ENCODE data around the gene MIPOL1. TPM values are rescaled to one million over a fixed set of nuclear protein-coding genes. Genes with fewer than 3 reads are reported as not detected.

The MIPOL1 gene
- total RNA-seq, 1 donor from 2014 or later, result not detected

GRCh38 chr14:37515771-37516170 lies 318.0 kb downstream of the MIPOL1 start:
- DNase-seq (no peak), ATAC-seq (ENCODE audit: low read depth) (no peak)
- H3K27me3 Mint-ChIP-seq, result no peaks in the 10 kb centered on the region
- no peak overlapping the region for H3K27ac Mint-ChIP-seq
- no peaks in the 10 kb centered on the region for H3K4me1 Mint-ChIP-seq
- POLR2A ChIA-PET, result no interaction called here
- H3K36me3 Mint-ChIP-seq (ENCODE audit: low read depth), result no peaks in the 10 kb centered on the region
- TF ChIP-seq, protein P1, sequence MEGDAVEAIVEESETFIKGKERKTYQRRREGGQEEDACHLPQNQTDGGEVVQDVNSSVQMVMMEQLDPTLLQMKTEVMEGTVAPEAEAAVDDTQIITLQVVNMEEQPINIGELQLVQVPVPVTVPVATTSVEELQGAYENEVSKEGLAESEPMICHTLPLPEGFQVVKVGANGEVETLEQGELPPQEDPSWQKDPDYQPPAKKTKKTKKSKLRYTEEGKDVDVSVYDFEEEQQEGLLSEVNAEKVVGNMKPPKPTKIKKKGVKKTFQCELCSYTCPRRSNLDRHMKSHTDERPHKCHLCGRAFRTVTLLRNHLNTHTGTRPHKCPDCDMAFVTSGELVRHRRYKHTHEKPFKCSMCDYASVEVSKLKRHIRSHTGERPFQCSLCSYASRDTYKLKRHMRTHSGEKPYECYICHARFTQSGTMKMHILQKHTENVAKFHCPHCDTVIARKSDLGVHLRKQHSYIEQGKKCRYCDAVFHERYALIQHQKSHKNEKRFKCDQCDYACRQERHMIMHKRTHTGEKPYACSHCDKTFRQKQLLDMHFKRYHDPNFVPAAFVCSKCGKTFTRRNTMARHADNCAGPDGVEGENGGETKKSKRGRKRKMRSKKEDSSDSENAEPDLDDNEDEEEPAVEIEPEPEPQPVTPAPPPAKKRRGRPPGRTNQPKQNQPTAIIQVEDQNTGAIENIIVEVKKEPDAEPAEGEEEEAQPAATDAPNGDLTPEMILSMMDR (IDR thresholded peaks at IDR 0.05), result no peak
- no peaks in the 10 kb centered on the region for H3K9me3 Mint-ChIP-seq
- intact Hi-C loops (cut with micrococcal nuclease), result no loop called here
- CTCF ChIA-PET, result no interaction called here
- H3K4me3 Mint-ChIP-seq, result no peak overlapping the region

- no peak for DNase-seq
- ATAC-seq (ENCODE audit: low read depth), result no peak
- no peak overlapping the region for H3K27ac Mint-ChIP-seq
- CTCF ChIA-PET, result no interaction called here
- no peaks in the 10 kb centered on the region for H3K36me3 Mint-ChIP-seq (ENCODE audit: low read depth)
- H3K27me3 Mint-ChIP-seq, result no peaks in the 10 kb centered on the region
- TF ChIP-seq, protein P1 (IDR thresholded peaks at IDR 0.05), result no peak
- H3K9me3 Mint-ChIP-seq, result peaks cover 3% of the 10 kb centered on the region
- POLR2A ChIA-PET, result no interaction called here
- intact Hi-C loops (cut with micrococcal nuclease), result no loop called here
- H3K4me3 Mint-ChIP-seq, result no peak overlapping the region
- no peaks in the 10 kb centered on the region for H3K4me1 Mint-ChIP-seq
Measured at GRCh38 chr14:37526994-37527393, 329.3 kb downstream of the MIPOL1 start.

DNA sequence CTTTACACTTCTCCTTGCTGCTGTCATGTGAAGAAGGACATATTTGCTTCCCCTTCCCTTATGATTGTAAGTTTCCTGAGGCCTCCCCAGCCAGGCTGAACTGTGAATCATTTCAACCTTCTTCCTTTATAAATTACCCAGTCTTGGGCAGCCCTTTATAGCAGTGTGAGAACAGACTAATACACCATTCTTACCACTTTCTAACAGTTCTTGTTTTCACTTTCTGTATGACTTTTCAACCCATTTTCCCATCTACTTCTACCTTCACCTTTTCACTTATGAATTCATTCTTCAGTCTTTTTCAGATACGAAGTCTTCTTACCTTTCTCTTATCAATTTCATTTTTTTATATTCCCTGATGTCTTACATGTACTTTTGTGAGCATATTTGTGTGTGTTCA lies 342.3 kb downstream of the MIPOL1 start:
- H3K4me1 Mint-ChIP-seq, result no peaks in the 10 kb centered on the region
- no peaks in the 10 kb centered on the region for H3K27me3 Mint-ChIP-seq
- no peak overlapping the region for H3K4me3 Mint-ChIP-seq
- H3K9me3 Mint-ChIP-seq, result no peaks in the 10 kb centered on the region
- ATAC-seq (ENCODE audit: low read depth), result no peak
- intact Hi-C loops (cut with micrococcal nuclease), result no loop called here
- DNase-seq, result no peak
- TF ChIP-seq, protein P1 (IDR thresholded peaks at IDR 0.05), result no peak
- H3K27ac Mint-ChIP-seq, result no peak overlapping the region
- H3K36me3 Mint-ChIP-seq (ENCODE audit: low read depth), result no peaks in the 10 kb centered on the region
- POLR2A ChIA-PET, result no interaction called here
- CTCF ChIA-PET, result no interaction called here

- TF ChIP-seq, protein P1 (IDR thresholded peaks at IDR 0.05), result no peak
- intact Hi-C loops (cut with micrococcal nuclease), result no loop called here
- no peak for DNase-seq
- H3K4me1 Mint-ChIP-seq, result no peaks in the 10 kb centered on the region
- no peak for ATAC-seq (ENCODE audit: low read depth)
- no peak overlapping the region for H3K27ac Mint-ChIP-seq
- H3K36me3 Mint-ChIP-seq (ENCODE audit: low read depth), result no peaks in the 10 kb centered on the region
- ChIA-PET POLR2A (no interaction called here), CTCF (no interaction called here)
- H3K9me3 Mint-ChIP-seq, result no peaks in the 10 kb centered on the region
- H3K27me3 Mint-ChIP-seq, result no peaks in the 10 kb centered on the region
- no peak overlapping the region for H3K4me3 Mint-ChIP-seq
Measured at GRCh38 chr14:37544407-37544806, 346.7 kb downstream of the MIPOL1 start.

- ChIA-PET POLR2A (no interaction called here), CTCF (no interaction called here)
- intact Hi-C loops (cut with micrococcal nuclease), result no loop called here
- Mint-ChIP-seq H3K4me3 (no peak overlapping the region), H3K9me3 (no peaks in the 10 kb centered on the region), H3K27me3 (no peaks in the 10 kb centered on the region), H3K4me1 (no peaks in the 10 kb centered on the region), H3K36me3 (ENCODE audit: low read depth) (no peaks in the 10 kb centered on the region), H3K27ac (no peak overlapping the region)
- TF ChIP-seq, protein P1 (IDR thresholded peaks at IDR 0.05), result no peak
- DNase-seq, result no peak
- ATAC-seq (ENCODE audit: low read depth), result no peak
Measured at GRCh38 chr14:37545174-37545573, 347.4 kb downstream of the MIPOL1 start.
